Measurements from ENCODE around the gene LONRF2.

DNA sequence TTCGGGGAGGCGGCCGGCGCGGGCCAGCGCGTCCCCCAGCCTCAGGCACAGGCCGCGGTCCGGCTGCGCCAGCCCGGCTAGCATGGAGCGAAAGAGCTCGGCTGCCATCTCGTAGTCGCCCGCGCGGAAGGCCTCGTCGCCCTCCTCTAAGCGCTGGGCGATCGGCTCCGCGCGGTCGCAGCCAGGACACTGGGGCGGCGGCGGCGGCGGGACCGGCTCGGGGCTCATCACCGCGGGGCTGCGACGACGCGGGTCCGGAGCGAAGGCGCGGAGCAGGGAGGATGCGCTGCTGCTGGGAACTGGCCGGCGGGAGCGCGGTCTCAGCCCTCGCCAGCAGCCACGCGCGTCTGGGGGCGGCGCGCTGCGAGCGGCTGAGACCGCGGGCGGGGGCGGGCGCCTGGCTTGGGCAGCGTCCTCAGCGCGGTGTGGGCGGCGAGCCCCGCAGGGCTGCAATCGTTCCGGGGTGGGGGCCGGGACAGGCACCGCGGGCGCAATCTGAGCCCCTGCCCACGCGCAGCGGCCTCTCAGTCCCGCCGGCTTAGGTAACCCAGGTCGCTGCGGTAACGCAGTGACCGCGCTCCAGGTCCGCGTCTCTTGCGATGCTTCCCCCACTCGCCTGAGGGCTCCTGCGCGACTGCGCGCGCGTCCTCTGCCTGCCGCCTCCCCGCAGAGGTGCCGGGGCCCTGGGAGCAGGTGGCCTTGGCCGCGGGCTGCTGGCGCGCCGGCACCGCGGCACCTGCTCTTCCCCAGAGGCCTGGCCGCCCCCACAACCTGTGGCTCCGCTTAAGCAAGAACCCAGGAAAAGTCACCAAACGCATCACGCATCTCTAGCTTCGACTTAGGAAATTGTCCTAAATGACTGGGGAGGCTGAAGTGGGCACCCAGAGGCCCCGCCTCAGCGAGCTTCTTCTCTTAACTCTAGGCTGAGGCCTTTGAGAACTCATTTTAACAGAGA is at the start of gene LONRF2:
- TF ChIP-seq POLR2AphosphoS5 (IDR thresholded peaks at IDR 0.05; ENCODE audit: low read depth) (no peak), GABPA (IDR thresholded peaks at IDR 0.05; ENCODE audit: low read depth) (no peak)
- TF ChIP-seq, protein P1, sequence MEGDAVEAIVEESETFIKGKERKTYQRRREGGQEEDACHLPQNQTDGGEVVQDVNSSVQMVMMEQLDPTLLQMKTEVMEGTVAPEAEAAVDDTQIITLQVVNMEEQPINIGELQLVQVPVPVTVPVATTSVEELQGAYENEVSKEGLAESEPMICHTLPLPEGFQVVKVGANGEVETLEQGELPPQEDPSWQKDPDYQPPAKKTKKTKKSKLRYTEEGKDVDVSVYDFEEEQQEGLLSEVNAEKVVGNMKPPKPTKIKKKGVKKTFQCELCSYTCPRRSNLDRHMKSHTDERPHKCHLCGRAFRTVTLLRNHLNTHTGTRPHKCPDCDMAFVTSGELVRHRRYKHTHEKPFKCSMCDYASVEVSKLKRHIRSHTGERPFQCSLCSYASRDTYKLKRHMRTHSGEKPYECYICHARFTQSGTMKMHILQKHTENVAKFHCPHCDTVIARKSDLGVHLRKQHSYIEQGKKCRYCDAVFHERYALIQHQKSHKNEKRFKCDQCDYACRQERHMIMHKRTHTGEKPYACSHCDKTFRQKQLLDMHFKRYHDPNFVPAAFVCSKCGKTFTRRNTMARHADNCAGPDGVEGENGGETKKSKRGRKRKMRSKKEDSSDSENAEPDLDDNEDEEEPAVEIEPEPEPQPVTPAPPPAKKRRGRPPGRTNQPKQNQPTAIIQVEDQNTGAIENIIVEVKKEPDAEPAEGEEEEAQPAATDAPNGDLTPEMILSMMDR (IDR thresholded peaks at IDR 0.05; ENCODE audit: insufficient read depth, low read length): no peak
- TF ChIP-seq, protein P2, sequence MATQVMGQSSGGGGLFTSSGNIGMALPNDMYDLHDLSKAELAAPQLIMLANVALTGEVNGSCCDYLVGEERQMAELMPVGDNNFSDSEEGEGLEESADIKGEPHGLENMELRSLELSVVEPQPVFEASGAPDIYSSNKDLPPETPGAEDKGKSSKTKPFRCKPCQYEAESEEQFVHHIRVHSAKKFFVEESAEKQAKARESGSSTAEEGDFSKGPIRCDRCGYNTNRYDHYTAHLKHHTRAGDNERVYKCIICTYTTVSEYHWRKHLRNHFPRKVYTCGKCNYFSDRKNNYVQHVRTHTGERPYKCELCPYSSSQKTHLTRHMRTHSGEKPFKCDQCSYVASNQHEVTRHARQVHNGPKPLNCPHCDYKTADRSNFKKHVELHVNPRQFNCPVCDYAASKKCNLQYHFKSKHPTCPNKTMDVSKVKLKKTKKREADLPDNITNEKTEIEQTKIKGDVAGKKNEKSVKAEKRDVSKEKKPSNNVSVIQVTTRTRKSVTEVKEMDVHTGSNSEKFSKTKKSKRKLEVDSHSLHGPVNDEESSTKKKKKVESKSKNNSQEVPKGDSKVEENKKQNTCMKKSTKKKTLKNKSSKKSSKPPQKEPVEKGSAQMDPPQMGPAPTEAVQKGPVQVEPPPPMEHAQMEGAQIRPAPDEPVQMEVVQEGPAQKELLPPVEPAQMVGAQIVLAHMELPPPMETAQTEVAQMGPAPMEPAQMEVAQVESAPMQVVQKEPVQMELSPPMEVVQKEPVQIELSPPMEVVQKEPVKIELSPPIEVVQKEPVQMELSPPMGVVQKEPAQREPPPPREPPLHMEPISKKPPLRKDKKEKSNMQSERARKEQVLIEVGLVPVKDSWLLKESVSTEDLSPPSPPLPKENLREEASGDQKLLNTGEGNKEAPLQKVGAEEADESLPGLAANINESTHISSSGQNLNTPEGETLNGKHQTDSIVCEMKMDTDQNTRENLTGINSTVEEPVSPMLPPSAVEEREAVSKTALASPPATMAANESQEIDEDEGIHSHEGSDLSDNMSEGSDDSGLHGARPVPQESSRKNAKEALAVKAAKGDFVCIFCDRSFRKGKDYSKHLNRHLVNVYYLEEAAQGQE (IDR thresholded peaks at IDR 0.05; ENCODE audit: insufficient replicate concordance, low read depth): no peak

All from HL-60 (cell line).